CD8-positive, alpha-beta memory T cell (primary cell): ENCODE data around the gene LMBRD2. TPM values are rescaled to one million over a fixed set of nuclear protein-coding genes. Genes with fewer than 3 reads are reported as not detected.
A peak's percentile ranks its signal among the peaks of the same experiment; 100 is the strongest.
"Not testable (repeated sequence)": the region's sequence is repeated elsewhere in the genome, so short reads cannot be mapped to it uniquely, and the experiment has no call there.

Source experiments
- CTCF ChIA-PET: fragments of 350-600 bp; sonication (Branson Sonifier 250); formaldehyde crosslinking; loops from one replicate; lab custom pipeline; 2021; ENCODE audit warnings: antibody characterized with exemption; lab: Charles Lee
- POLR2A ChIA-PET: fragments of 350-600 bp; sonication (Branson Sonifier 250); formaldehyde crosslinking; loops from one replicate; lab custom pipeline; 2021; ENCODE audit warnings: antibody characterized with exemption; lab: Charles Lee
- DNase-seq, 5 donors: peaks; one replicate each; pipeline versions ENCODE4 v3.0.0 to v3.0.0-alpha.2; 2020 to 2022; ENCODE audit warnings: mixed read lengths in 1 of 5
- H3K27ac ChIP-seq: one replicate; pipeline ENCODE4 v1.7.0; 2013; ENCODE audit warnings: low read depth, mild to moderate bottlenecking, low read length, moderate library complexity
- H3K27me3 ChIP-seq: 2 replicates; pipeline ENCODE4 v1.7.0; 2013; ENCODE audit warnings: low read length, mild to moderate bottlenecking; ENCODE audit not compliant: insufficient read depth, poor library complexity, severe bottlenecking
- H3K36me3 ChIP-seq: 2 replicates; pipeline ENCODE4 v1.7.0; 2013; ENCODE audit warnings: mild to moderate bottlenecking, low read length, moderate library complexity; ENCODE audit not compliant: insufficient read depth
- H3K4me1 ChIP-seq: 2 replicates; pipeline ENCODE4 v1.7.0; 2013; ENCODE audit warnings: mild to moderate bottlenecking, low read length, moderate library complexity; ENCODE audit not compliant: insufficient read depth
- H3K4me3 ChIP-seq: 2 replicates; pipeline ENCODE4 v1.7.0; 2013; ENCODE audit warnings: mild to moderate bottlenecking, low read length
- H3K9me3 ChIP-seq: 2 replicates; pipeline ENCODE4 v1.7.0; 2013; ENCODE audit warnings: mild to moderate bottlenecking, low read length
- H3K27ac Mint-ChIP-seq, 8 donors: one replicate each; pipeline ENCODE4 v1.8.0; 2020 to 2021; ENCODE audit warnings: mixed read lengths in 8 of 8, mild to moderate bottlenecking in 6 of 8, inconsistent platforms in 3 of 8, moderate library complexity in 3 of 8
- H3K27me3 Mint-ChIP-seq, 2 donors: one replicate each; pipeline ENCODE4 v1.8.0; 2020 to 2021; ENCODE audit warnings: mixed read lengths in 2 of 2, mild to moderate bottlenecking in 1 of 2, moderate library complexity in 1 of 2
- H3K36me3 Mint-ChIP-seq, 3 donors: one replicate each; pipeline ENCODE4 v1.8.0; 2020 to 2021; ENCODE audit warnings: mixed read lengths in 3 of 3, inconsistent platforms in 1 of 3, mild to moderate bottlenecking in 1 of 3
- H3K4me1 Mint-ChIP-seq, 3 donors: one replicate each; pipeline ENCODE4 v1.8.0; 2020 to 2021; ENCODE audit warnings: mixed read lengths in 3 of 3, inconsistent platforms in 1 of 3, mild to moderate bottlenecking in 1 of 3
- H3K4me3 Mint-ChIP-seq, 7 donors: one replicate each; pipeline ENCODE4 v1.8.0; 2020 to 2021; ENCODE audit warnings: mixed read lengths in 7 of 7, mild to moderate bottlenecking in 6 of 7, moderate library complexity in 4 of 7, inconsistent platforms in 2 of 7
- H3K9me3 Mint-ChIP-seq, 5 donors: one replicate each; pipeline ENCODE4 v1.8.0; 2020 to 2022; ENCODE audit warnings: mixed read lengths in 5 of 5, mild to moderate bottlenecking in 3 of 5, moderate library complexity in 2 of 5, inconsistent platforms in 1 of 5
- polyA plus RNA-seq: library from polyadenylated mRNA; unstranded; fragments of 300-500 nt; fragmentation: Illumina TruSeq; gene quantifications from one replicate; pipeline ENCODE4 v1.2.3, GENCODE V29; 2021
- total RNA-seq, 2 experiments: library from RNA; stranded (reverse); gene quantifications; one replicate each; pipeline ENCODE4 v1.2.3, GENCODE V29; 2021

Gene LMBRD2
- 10 to 100 TPM in 1 of 2 experiments, 1 to 10 TPM in 1; 9.3 to 11.4 TPM for total RNA-seq
- polyA plus RNA-seq = 5.8 TPM

DNA sequence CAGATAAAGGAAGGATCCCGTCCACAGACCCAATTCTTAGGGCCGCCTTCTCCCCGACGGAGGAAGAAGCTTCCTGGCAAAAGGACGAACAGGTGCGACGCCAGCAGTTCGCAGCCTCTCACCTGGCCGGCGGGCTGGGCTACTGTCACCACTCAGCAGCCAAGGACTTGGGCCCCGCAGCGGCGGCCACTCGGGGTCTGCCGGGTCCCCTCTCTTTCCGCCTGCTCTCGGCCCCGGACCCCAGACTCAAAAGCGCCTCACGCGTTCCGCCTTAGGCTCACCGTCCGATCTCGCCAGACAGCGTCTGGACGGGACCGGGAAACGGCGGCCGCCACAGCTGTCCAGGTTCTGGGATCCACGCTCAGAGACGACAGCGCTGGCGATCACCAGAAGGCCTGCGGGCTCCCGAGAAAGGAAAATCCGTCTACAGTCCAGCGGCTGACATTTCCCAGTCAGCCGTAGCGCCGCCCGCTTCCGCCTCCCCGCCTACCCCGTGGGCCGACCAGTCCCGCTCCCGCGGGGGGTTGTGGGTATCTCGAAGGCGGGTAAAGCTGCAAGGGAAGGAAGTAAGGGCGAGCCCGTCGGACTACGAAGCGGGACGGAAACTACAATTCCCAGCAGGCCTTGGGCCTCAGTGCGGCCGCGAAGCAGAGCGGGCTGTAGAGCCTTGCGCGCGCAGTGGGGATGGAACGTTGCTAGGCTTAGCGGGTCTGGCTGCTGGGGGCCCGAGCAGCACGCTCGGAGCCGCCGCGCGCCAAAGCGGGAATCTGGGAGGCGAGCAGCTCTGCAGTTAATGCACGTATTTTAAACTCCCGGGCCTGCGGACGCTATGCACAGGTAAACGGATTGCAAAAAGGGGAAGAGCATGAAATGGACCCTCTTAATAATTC is at the start of gene LMBRD2, which contains the start of gene SKP2:
TSS of gene LMBRD2 (minus strand) at position 454 of the 890 bp plus-strand sequence. CDS start 8,538 bp downstream, outside the sequence.
TSS of gene SKP2 (plus strand) at position 678 of the 890 bp plus-strand sequence. CDS start at position 830, 152 bp downstream.
- H3K4me1 Mint-ChIP-seq = peaks cover 56 to 87% (median 83%) of the 10 kb centered on the region in 3 donors
- CTCF ChIA-PET = interaction anchor here (1.1 to 4.0 kb wide), 3 partner anchors 8 to 90 kb away, joined by 3 to 16 read pairs (median 8); partner anchors contain the start of gene NADK2
- H3K27me3 Mint-ChIP-seq = no peaks in the 10 kb centered on the region
- H3K9me3 ChIP-seq = no peaks in the 10 kb centered on the region
- peak within 1 kb of the TSS; percentile 73 to 96 (median 94) for H3K27ac Mint-ChIP-seq
- no peaks in the 10 kb centered on the region for H3K9me3 Mint-ChIP-seq
- H3K36me3 ChIP-seq = peaks cover 5% of the 10 kb centered on the region
- peaks cover 4 to 48% (median 11%) of the 10 kb centered on the region in 3 donors for H3K36me3 Mint-ChIP-seq
- POLR2A ChIA-PET = interaction anchor here (0.9 to 3.9 kb wide), 5 partner anchors 11 to 1222 kb away, joined by 3 to 35 read pairs (median 6); partner anchors contain the start of genes DNAJC21, NADK2 and NIPBL
- DNase-seq = peak; percentile 96 to 98 (median 97)
- no peaks in the 10 kb centered on the region for H3K27me3 ChIP-seq
- H3K27ac ChIP-seq = peak within 1 kb of the TSS; percentile 76
- H3K4me3 Mint-ChIP-seq = peak within 1 kb of the TSS; percentile 94 to 99 (median 96)
- H3K4me3 ChIP-seq = peak within 1 kb of the TSS; percentile 80
- H3K4me1 ChIP-seq = peaks cover 18% of the 10 kb centered on the region

DNA sequence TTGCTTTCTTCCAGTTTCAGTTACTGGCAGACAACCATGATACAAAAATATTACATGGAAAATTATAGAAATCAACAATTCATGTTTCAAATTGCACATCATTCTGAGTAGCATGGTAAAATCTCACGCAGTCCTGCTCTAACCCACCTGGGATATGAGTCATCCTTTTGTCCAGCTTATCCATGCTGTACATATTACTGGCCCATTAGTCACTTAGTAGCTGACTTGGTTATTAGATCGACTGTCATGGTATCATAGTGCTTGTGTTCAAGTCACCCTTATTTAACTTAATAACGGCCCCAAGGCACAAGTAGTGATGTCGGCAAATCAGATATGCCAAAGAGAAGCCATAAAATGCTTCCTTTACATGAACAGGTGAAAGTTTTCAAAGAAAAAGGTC is 48.8 kb upstream of the LMBRD2 start:
- DNase-seq = no peak
- Mint-ChIP-seq H3K36me3 (peaks cover 8 to 73% (median 26%) of the 10 kb centered on the region in 3 donors), H3K27me3 (peaks cover 0 to 1% of the 10 kb centered on the region in 2 donors), H3K9me3 (no peaks in the 10 kb centered on the region), H3K27ac (no peak overlapping the region), H3K4me1 (no peaks in the 10 kb centered on the region), H3K4me3 (no peak overlapping the region)
- no peak overlapping the region for H3K4me3 ChIP-seq
- H3K27me3 ChIP-seq = no peaks in the 10 kb centered on the region
- H3K4me1 ChIP-seq = no peaks in the 10 kb centered on the region
- POLR2A ChIA-PET = no interaction called here
- H3K27ac ChIP-seq = no peak overlapping the region
- H3K9me3 ChIP-seq = no peaks in the 10 kb centered on the region
- CTCF ChIA-PET = no interaction called here
- H3K36me3 ChIP-seq = peaks cover 16% of the 10 kb centered on the region

DNA sequence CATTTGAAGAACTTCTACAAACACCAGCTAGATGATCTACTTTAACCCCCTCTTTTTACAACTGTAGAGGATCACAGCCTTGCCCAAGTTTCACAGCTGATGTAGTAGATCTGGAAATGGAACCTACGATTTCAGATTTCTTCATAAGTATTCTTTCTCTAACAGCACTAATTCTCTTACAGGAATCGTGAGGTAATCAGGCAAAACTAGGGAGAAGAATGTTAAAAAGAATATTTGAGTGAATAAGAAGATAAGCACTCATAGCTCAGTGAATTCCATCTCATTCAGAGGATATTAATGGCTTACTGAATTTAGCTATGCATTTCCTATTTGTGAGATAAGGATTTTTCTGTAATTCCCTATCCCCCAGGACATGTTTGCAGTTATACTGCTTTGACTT is 47.9 kb upstream of the LMBRD2 start:
- Histone ChIP-seq H3K4me1 (no peaks in the 10 kb centered on the region), H3K27ac (no peak overlapping the region), H3K27me3 (no peaks in the 10 kb centered on the region), H3K4me3 (no peak overlapping the region), H3K36me3 (peaks cover 17% of the 10 kb centered on the region), H3K9me3 (no peaks in the 10 kb centered on the region)
- H3K4me3 Mint-ChIP-seq = no peak overlapping the region
- DNase-seq = no peak
- no peaks in the 10 kb centered on the region for H3K9me3 Mint-ChIP-seq
- ChIA-PET POLR2A (no interaction called here), CTCF (no interaction called here)
- peaks cover 0 to 1% of the 10 kb centered on the region in 2 donors for H3K27me3 Mint-ChIP-seq
- no peaks in the 10 kb centered on the region for H3K4me1 Mint-ChIP-seq
- no peak overlapping the region for H3K27ac Mint-ChIP-seq
- H3K36me3 Mint-ChIP-seq = peaks cover 3 to 73% (median 27%) of the 10 kb centered on the region in 3 donors

DNA sequence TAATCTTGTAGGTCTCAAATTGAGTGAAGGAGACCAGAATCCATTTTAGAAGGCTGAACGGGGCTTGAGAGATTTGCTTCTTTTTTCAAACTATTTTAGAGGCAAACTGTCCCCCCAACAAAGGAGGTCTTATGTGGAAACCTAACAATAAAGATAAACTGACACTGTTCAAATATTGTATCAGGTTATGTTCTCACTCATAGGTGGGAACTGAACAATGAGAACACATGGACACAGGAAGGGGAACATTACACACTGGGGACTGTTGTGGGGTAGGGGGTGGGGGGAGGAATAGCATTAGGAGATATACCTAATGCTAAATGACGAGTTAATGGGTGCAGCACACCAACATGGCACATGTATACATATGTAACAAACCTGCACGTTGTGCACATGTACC is 47.1 kb upstream of the LMBRD2 start:
- H3K27me3 ChIP-seq, H3K4me1 Mint-ChIP-seq, POLR2A ChIA-PET, H3K27ac ChIP-seq, DNase-seq, H3K4me3 Mint-ChIP-seq, H3K9me3 ChIP-seq, H3K27me3 Mint-ChIP-seq, H3K4me3 ChIP-seq, H3K27ac Mint-ChIP-seq, H3K9me3 Mint-ChIP-seq, H3K4me1 ChIP-seq: not testable (repeated sequence)
- H3K36me3 ChIP-seq = peaks cover 17% of the 10 kb centered on the region
- CTCF ChIA-PET = interaction anchor here (1.6 kb wide), 1 partner anchor 21 kb away, joined by 3 read pairs; no protein-coding TSS in a partner anchor
- H3K36me3 Mint-ChIP-seq = peaks cover 3 to 76% (median 29%) of the 10 kb centered on the region in 3 donors

DNA sequence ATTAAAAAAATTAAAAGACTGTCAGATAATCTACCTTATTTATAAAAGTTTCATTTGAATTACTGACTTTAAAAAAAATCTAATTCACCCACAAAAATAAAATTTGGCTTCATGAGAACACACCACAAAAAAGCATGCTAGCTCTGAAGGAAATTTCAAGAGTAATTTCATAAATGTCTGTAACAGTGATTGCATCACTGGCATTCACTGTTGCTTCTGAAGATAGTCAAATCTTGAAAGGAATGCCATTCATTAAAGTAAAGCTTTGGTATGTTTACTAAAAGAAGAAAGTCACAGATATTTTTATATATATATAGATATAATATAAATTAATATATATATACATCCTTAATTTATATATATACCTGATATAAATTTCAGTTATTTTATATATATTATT is 46.6 kb upstream of the LMBRD2 start:
- H3K36me3 Mint-ChIP-seq = peaks cover 3 to 75% (median 30%) of the 10 kb centered on the region in 3 donors
- Histone ChIP-seq H3K9me3 (no peaks in the 10 kb centered on the region), H3K4me3 (no peak overlapping the region), H3K36me3 (peaks cover 17% of the 10 kb centered on the region), H3K27ac (no peak overlapping the region), H3K4me1 (no peaks in the 10 kb centered on the region), H3K27me3 (no peaks in the 10 kb centered on the region)
- CTCF ChIA-PET = interaction anchor here (1.6 kb wide), 1 partner anchor 22 kb away, joined by 3 read pairs; no protein-coding TSS in a partner anchor
- no peak overlapping the region for H3K27ac Mint-ChIP-seq
- no peaks in the 10 kb centered on the region for H3K9me3 Mint-ChIP-seq
- H3K4me3 Mint-ChIP-seq = no peak overlapping the region
- POLR2A ChIA-PET = no interaction called here
- DNase-seq = no peak
- H3K27me3 Mint-ChIP-seq = peaks cover 0 to 1% of the 10 kb centered on the region in 2 donors
- no peaks in the 10 kb centered on the region for H3K4me1 Mint-ChIP-seq

DNA sequence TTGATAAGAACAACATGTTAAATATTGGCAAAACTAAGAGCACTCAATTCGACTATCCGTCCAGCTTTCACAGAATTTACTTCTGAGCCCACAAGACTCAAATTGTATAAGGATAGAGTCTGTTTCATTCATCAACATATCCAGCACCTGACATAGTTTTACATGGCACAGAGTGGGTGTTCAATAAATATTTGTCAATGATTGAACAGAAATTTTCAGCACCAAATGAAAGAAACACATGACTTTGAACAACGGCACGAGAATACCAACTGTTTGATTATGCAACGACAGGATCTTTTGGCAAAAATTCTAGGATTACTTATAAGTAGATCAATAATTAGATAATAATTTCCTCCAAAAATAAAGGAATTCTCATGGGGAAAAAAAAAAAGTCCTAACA is 42.1 kb upstream of the LMBRD2 start:
- H3K4me1 ChIP-seq = no peaks in the 10 kb centered on the region
- peaks cover 0 to 5% (median 0%) of the 10 kb centered on the region in 3 donors for H3K4me1 Mint-ChIP-seq
- no peaks in the 10 kb centered on the region for H3K9me3 ChIP-seq
- H3K27ac Mint-ChIP-seq = peak overlapping the region in 1 of 8 donors; percentile 45
- H3K4me3 Mint-ChIP-seq = no peak overlapping the region
- H3K9me3 Mint-ChIP-seq = peaks cover 0 to 9% (median 4%) of the 10 kb centered on the region in 5 donors
- no peak for DNase-seq
- CTCF ChIA-PET = no interaction called here
- H3K27me3 ChIP-seq = no peaks in the 10 kb centered on the region
- POLR2A ChIA-PET = no interaction called here
- H3K27me3 Mint-ChIP-seq = no peaks in the 10 kb centered on the region
- peaks cover 32 to 72% (median 33%) of the 10 kb centered on the region in 3 donors for H3K36me3 Mint-ChIP-seq
- H3K27ac ChIP-seq = no peak overlapping the region
- no peak overlapping the region for H3K4me3 ChIP-seq
- peaks cover 12% of the 10 kb centered on the region for H3K36me3 ChIP-seq

DNA sequence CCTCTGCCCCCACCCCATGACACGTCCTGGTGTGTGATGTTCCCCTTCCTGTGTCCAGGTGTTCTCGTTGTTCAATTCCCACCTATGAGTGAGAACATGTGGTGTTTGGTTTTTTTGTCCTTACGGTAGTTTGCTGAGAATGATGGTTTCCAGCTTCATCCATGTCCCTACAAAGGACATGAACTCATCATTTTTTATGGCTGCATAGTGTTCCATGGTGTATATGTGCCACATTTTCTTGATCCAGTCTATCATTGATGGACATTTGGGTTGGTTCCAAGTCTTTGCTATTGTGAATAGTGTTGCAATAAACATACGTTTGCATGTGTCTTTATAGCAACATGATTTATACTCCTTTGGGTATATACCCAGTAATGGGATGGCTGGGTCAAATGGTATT is 32.7 kb upstream of the LMBRD2 start:
- not testable (repeated sequence) for H3K36me3 ChIP-seq

DNA sequence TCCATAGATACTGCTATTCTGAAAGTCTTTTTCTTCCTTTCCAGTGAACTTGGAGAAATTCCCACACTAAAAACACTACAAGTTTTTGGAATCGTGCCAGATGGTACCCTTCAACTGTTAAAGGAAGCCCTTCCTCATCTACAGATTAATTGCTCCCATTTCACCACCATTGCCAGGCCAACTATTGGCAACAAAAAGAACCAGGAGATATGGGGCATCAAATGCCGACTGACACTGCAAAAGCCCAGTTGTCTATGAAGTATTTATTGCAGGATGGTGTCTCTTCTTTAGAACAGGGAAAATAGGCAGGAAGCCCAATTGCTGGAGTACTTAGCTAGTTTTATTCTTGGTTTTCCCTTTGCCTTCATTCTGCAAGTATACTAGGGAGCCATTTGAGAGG is 30.1 kb upstream of the LMBRD2 start:
- H3K4me1 Mint-ChIP-seq = peaks cover 0 to 6% (median 0%) of the 10 kb centered on the region in 3 donors
- H3K27ac Mint-ChIP-seq = no peak overlapping the region
- H3K4me3 ChIP-seq = no peak overlapping the region
- no peaks in the 10 kb centered on the region for H3K4me1 ChIP-seq
- POLR2A ChIA-PET = no interaction called here
- H3K9me3 Mint-ChIP-seq = no peaks in the 10 kb centered on the region
- H3K27me3 Mint-ChIP-seq = no peaks in the 10 kb centered on the region
- H3K4me3 Mint-ChIP-seq = no peak overlapping the region
- peaks cover 29 to 80% (median 40%) of the 10 kb centered on the region in 3 donors for H3K36me3 Mint-ChIP-seq
- peaks cover 6% of the 10 kb centered on the region for H3K36me3 ChIP-seq
- CTCF ChIA-PET = no interaction called here
- H3K27me3 ChIP-seq = no peaks in the 10 kb centered on the region
- DNase-seq = no peak
- H3K27ac ChIP-seq = no peak overlapping the region
- no peaks in the 10 kb centered on the region for H3K9me3 ChIP-seq

More for the DNA sequence above, 32.7 kb upstream of the LMBRD2 start:
- H3K4me3 Mint-ChIP-seq, H3K27ac Mint-ChIP-seq, H3K4me1 Mint-ChIP-seq, DNase-seq, H3K27me3 Mint-ChIP-seq, H3K4me3 ChIP-seq, H3K27me3 ChIP-seq, POLR2A ChIA-PET, H3K27ac ChIP-seq, H3K9me3 Mint-ChIP-seq, H3K4me1 ChIP-seq, CTCF ChIA-PET, H3K9me3 ChIP-seq: not testable (repeated sequence)
- peaks cover 28 to 75% (median 54%) of the 10 kb centered on the region in 3 donors for H3K36me3 Mint-ChIP-seq
